ENCODE data around the gene EFCAB5. TPM values are rescaled to one million over a fixed set of nuclear protein-coding genes. Genes with fewer than 3 reads are reported as not detected.

The EFCAB5 gene
- total and polyA plus RNA-seq, 3 donors from 2014 or later: 11.7 to 23.0 (median 15.1) TPM

GRCh38 chr17:30148376-30148775 is 206.9 kb downstream of the EFCAB5 start:
- 90 to 96% methylated on average over 1 of the region's 1 CpG for WGBS, 2 donors
- no peak for DNase-seq
- no peaks in the 10 kb centered on the region for H3K9me3 ChIP-seq
- H3K36me3 ChIP-seq (ENCODE audit: low read depth, missing control alignments): no peaks in the 10 kb centered on the region
- H3K27ac ChIP-seq: no peak overlapping the region
- no peak overlapping the region for H3K4me3 ChIP-seq
- no peaks in the 10 kb centered on the region for H3K27me3 ChIP-seq
- intact Hi-C loops (cut with DNase I; ENCODE audit: low total_unique reads): no loop called here
- no peaks in the 10 kb centered on the region for H3K4me1 ChIP-seq
- no peak for TF ChIP-seq POLR2A (IDR thresholded peaks at IDR 0.05)
- TF ChIP-seq, protein P1, sequence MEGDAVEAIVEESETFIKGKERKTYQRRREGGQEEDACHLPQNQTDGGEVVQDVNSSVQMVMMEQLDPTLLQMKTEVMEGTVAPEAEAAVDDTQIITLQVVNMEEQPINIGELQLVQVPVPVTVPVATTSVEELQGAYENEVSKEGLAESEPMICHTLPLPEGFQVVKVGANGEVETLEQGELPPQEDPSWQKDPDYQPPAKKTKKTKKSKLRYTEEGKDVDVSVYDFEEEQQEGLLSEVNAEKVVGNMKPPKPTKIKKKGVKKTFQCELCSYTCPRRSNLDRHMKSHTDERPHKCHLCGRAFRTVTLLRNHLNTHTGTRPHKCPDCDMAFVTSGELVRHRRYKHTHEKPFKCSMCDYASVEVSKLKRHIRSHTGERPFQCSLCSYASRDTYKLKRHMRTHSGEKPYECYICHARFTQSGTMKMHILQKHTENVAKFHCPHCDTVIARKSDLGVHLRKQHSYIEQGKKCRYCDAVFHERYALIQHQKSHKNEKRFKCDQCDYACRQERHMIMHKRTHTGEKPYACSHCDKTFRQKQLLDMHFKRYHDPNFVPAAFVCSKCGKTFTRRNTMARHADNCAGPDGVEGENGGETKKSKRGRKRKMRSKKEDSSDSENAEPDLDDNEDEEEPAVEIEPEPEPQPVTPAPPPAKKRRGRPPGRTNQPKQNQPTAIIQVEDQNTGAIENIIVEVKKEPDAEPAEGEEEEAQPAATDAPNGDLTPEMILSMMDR (IDR thresholded peaks at IDR 0.05): no peak

DNA sequence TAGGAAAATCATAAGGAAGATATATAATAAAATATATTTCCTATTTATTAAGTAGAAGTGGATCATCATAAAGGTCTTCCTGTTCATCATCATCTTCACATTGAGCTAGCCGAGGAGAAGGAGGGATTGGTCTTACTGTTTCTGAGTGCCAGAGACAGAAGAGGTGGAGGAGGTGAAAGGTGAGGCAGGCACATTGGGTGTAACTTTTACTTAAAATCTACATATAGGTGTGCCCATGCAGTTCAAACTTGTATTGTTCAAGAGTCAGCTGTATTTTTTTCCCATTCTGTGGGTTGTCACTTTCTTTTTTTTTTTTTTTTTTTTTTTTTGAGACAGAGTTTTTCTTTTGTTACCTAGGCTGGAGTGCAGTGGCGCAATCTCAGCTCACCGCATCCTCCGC is 210.0 kb downstream of the EFCAB5 start:
- no peaks in the 10 kb centered on the region for H3K27me3 ChIP-seq
- WGBS, 2 donors: 94 to 99% methylated on average over 4 of the region's 4 CpGs
- DNase-seq: no peak
- no peaks in the 10 kb centered on the region for H3K4me1 ChIP-seq
- no peak overlapping the region for H3K4me3 ChIP-seq
- TF ChIP-seq, protein P1 (IDR thresholded peaks at IDR 0.05): no peak
- no peak for TF ChIP-seq POLR2A (IDR thresholded peaks at IDR 0.05)
- intact Hi-C loops (cut with DNase I; ENCODE audit: low total_unique reads): no loop called here
- no peaks in the 10 kb centered on the region for H3K36me3 ChIP-seq (ENCODE audit: low read depth, missing control alignments)
- H3K27ac ChIP-seq: no peak overlapping the region
- H3K9me3 ChIP-seq: no peaks in the 10 kb centered on the region

GRCh38 chr17:30153463-30153862 is 212.0 kb downstream of the EFCAB5 start:
- Histone ChIP-seq H3K36me3 (ENCODE audit: low read depth, missing control alignments) (no peaks in the 10 kb centered on the region), H3K4me3 (no peak overlapping the region), H3K9me3 (no peaks in the 10 kb centered on the region), H3K27me3 (no peaks in the 10 kb centered on the region), H3K27ac (no peak overlapping the region), H3K4me1 (no peaks in the 10 kb centered on the region)
- intact Hi-C loops (cut with DNase I; ENCODE audit: low total_unique reads): no loop called here
- DNase-seq: no peak
- TF ChIP-seq POLR2A (IDR thresholded peaks at IDR 0.05): no peak

DNA sequence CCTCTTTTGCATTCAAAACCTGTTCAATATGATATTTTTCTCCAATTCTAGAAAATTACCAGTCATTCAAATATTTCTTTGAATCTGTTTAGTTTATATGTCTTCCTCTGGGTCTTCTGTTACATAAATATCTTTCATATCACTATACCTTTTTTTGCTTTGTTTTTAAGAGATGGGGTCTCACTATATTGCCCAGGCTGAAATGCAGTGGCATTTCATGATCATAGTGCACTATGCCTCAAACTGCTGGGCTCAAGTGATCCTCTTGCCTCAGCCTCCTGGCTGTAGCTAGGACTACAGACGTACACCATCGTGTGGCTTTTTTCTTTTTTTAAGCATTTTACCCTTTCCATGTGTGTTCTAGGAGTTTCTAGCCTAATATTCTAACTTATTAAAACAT is 214.0 kb downstream of the EFCAB5 start:
- intact Hi-C loops (cut with DNase I; ENCODE audit: low total_unique reads): no loop called here
- no peak overlapping the region for H3K4me3 ChIP-seq
- 98 to 100% methylated on average over 2 of the region's 2 CpGs for WGBS, 2 donors
- no peak overlapping the region for H3K27ac ChIP-seq
- H3K9me3 ChIP-seq: no peaks in the 10 kb centered on the region
- H3K4me1 ChIP-seq: no peaks in the 10 kb centered on the region
- no peak for DNase-seq
- no peak for TF ChIP-seq POLR2A (IDR thresholded peaks at IDR 0.05)
- no peaks in the 10 kb centered on the region for H3K36me3 ChIP-seq (ENCODE audit: low read depth, missing control alignments)
- no peaks in the 10 kb centered on the region for H3K27me3 ChIP-seq

MicroRNA genes within 50 kb of the gene (microRNA counts, 767-probe panel; counts per million panel counts)
- microRNA hsa-miR-3184-5p (0 to 152 counts per million in 2 donors), microRNA hsa-miR-423-3p (3,160 to 4,480 counts per million in 2 donors), microRNA hsa-miR-423-5p (6,966 to 7,521 counts per million in 2 donors)

Small RNAs within 50 kb of the gene (microRNA-seq; reads per million reads assigned to microRNA genes)
- 0 reads per million in 2 donors for gene MIR423 (ENCODE audit: borderline number of aligned reads in 2 of 2, borderline replicate concordance in 1 of 2)

Small RNAs within 50 kb of the gene (small RNA-seq; reads per million reads assigned to genes)
- 0 reads per million in 2 donors for gene AC104984.5
- 0 reads per million in 2 donors for gene RNY4P13

Other genes starting within 250 kb of the EFCAB5 start
- gene SSH2, start 11.4 kb upstream of the EFCAB5 start, total RNA-seq: 10 to 100 TPM; 31.0 to 37.4 TPM
- 62.3 TPM for gene SSH2, start 11.4 kb upstream of the EFCAB5 start, polyA plus RNA-seq (ENCODE audit: insufficient read depth, low read depth, low replicate concordance)
- 10 to 100 TPM; 34.3 to 53.7 TPM for gene NSRP1, start 175.2 kb downstream of the EFCAB5 start, total RNA-seq
- 12.6 TPM for gene NSRP1, start 175.2 kb downstream of the EFCAB5 start, polyA plus RNA-seq (ENCODE audit: insufficient read depth, low read depth, low replicate concordance)

Data from testis (tissue), 3 donors.